ENCODE results near the gene EML6. TPM values are rescaled to one million over a fixed set of nuclear protein-coding genes. Genes with fewer than 3 reads are reported as not detected.

Gene EML6
- total RNA-seq, 1 donor from 2014 or later: 1.1 TPM

DNA sequence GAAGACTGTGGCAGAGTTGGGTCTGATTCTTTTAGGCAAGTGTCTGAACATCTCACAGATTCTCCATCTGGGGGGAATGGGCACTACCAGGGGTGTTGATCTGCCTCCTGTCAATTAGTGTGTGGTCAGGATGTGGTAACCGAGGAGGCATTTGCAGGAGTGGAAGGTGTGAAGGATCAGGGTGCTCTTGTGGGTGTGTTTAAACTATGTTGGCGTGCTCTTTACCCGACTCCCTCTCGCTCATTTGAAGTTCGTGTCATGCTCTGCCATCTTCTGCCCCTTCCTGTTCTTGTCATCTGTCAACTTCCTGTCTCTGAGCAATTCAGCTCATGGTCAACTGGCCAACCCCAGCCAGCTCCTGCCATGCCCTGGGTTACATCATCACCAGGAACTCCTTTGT, 218.9 kb downstream of the EML6 start:
- DNase-seq (ENCODE audit: low read depth, low spot score): no peak

DNA sequence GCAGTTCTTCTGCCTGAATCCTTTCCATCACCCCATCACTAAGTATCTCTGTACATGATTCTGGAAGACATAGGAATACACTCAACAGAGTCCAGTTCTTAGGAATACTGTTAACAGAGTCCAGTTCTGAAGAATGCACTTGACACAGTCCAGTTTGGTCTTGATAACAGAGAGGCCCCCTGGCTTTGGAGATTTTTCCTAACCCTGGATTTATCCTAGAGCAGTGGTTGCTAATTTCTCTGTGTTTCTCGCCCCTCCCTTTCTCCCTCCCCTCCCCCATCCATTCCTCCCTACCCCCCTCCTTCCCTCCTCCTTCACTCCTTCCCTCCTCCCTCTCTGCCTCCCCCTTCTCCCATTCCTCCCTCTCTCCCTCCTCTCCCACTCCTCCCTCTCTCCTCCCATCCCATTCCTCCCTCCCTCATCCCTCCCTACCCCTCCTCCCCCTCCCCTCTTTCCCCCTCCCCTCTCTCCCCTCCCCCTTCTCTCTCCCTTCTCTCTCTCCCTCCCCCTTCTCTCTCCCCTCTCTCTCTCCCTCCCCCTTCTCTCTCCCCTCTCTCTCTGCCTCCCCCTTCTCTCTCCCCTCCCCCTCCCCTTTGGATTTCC, 221.4 kb downstream of the EML6 start:
- no peak for DNase-seq (ENCODE audit: low read depth, low spot score)

DNA sequence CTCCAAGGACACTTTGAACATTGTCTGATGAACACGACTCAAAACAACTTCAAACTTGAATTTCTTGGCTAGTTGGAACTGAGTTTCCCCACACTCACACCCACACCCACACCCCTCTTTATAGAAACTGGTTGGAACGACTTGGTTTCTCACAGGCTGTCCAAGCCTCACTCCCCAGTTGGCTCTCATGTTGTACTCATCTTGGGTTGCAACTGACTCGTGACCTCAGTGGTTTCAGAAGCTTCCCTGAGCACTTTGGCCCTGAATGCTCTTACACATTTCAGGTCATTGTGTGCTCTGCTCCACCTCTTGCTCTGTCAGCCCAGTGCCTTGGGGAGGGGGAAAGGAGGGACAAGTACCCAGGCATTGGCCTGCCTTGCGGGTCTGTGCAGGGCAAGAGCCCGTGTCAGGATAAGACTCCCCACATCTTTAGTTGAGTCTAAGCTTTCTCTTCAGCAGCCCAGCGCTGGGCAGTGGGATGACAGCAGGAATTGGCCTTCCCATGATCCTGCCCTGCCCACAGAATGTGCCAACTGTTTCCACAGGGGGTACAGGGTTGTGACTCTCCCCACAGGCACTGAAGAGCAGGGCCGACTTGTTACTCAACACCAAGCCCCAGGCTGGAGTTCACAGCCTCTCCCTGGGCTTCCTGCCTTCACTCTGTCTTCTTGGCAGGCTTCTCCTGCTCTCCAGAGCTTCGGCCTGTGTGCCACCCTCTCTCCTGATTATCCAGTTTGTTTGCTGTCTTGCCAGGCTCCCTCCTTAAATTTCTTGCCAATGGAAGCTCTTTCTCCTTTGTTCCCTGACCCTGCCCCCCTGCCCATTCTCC, 222.1 kb downstream of the EML6 start:
- DNase-seq (ENCODE audit: low read depth, low spot score): no peak

DNA sequence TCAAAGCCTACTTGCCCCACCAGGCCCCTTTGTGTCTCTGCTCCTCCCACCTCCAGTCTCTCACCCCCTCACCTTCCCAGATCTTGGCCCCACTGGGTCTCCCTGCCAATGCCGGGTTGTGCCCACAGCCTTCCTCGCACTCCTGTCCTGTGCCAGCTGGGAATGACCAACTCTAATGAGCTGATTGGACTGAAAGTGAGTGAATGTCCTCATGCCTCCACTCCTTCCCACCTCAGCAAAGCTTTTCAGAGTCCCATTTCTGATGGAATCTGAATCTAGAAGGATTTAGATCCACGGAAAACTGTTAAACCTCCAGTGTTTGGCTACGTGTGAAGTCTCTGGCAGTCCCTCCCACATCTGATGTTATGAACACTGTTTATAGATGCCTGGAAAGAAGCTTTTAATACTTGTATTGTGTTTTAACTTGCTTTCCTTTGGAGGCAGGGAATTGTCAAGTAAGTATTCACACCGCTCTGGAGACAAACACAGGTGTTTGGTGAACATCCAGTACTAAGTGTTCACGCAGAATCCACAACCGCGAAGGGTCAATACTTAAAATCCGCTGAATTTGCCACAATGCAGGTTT, 222.9 kb downstream of the EML6 start:
- DNase-seq (ENCODE audit: low read depth, low spot score): no peak

DNA sequence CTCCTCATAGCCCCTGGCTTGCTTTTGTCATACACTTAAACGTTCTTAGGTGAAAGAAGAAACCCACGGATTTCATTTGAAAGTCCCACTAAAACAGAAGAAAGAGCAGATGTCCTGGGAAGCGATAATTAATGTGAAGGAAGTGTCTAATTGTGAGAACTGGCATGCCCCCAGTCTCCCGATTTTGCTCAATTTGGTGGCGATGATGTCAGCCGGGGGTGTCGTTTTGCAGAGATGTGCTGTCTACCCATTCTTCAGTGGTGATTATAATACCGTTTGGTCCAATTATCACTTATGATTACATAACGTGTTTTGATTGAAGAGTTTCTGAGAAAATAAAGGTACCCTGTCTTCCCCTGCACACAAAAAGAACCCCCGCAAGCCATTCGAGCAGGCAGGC, 223.7 kb downstream of the EML6 start:
- no peak for DNase-seq (ENCODE audit: low read depth, low spot score)

DNA sequence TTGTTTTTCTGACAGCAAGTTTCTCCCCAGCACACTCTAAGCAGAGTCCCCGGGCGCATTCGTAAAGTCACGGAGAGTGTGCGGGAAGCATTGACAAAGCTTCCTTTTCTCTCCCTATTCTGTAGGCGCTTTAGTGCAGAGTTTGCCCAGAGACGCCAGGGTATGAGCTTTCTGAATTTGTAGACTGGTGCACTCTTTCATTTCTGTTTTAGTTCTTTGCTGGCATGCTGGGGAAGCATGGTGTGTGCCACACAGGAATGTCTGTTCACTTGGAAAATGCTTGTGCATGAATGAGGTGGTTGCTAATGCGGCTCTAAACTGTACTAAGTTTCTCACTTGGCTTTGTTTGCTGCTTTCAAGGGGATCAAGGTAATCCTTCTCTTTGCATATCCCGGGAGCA, 224.2 kb downstream of the EML6 start:
- no peak for DNase-seq (ENCODE audit: low read depth, low spot score)

DNA sequence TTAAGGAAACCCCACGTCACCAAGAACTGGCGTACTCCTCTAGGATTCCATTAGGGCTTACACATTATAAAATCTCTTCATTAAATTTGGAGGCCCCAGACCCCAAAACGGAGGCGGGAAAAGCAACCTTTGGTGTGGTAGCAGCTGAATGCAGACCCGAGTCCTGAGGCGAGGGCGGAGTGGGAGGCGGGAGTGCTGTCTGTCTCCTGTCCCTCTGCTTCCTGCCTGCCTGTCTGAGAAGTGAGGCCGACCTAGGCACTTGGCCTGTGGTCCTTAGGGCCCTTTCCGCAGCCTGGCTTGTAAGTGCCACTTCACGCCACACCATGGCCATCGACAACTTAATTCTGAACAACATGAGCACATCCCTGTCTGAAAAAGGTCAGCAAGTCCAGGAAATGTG, 224.7 kb downstream of the EML6 start:
- no peak for DNase-seq (ENCODE audit: low read depth, low spot score)

DNA sequence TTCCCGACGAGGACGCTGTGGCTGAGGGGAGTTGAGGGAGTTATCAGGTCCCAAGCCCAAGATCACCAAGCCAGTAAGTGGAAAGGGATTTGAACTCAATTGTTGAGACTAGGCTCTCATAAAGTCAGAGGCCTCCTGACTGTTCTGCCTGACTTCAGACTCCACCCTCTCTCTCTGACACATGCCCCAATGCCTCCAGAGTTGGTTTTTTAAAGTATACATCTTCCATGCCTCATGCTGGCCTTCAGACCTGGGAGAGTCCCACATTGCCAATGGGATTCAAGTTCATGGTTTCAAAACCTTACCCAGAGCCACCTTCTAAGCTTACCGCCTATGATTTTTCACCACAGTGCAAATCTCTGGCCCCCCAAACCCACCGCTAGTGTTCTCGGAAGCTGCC, 226.0 kb downstream of the EML6 start:
- no peak for DNase-seq (ENCODE audit: low read depth, low spot score)

DNA sequence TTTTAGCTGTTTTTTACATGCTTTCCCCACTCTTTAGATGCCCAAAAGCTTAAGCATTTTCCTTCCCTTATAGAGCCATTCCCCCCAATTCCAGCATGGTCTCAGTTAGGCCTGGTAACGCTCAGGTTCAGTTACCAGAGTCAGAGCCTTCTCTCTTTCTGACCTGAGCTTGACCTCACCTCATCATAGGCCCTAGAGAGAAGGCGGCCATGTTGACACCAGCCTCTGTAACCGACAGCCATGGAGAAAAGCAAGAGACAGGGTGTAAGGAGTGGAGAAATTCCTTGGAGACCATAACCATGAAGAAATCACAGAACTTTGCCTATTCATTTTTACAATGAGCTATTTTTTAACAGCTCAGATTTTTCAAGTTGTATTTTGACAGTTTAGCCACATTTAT, 227.3 kb downstream of the EML6 start:
- no peak for DNase-seq (ENCODE audit: low read depth, low spot score)

DNA sequence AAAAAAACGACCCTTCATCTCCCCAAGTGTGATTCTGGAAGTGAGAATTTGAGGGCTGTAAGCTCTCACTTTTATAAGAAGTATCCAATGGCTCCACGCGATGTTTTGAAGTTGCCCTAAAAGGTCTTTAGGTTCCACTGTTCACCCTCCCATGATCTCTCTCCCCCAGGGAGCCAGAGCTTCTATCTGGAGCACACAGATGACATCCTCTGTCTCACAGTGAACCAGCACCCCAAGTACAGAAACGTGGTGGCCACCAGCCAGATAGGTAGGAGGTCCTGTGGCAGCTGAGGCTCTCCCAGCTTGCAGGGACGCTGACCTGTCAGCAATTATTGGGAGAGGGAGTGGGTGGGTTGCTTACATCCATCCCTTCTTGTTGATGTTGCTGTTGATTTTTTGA, 229.0 kb downstream of the EML6 start:
- DNase-seq (ENCODE audit: low read depth, low spot score): no peak

DNA sequence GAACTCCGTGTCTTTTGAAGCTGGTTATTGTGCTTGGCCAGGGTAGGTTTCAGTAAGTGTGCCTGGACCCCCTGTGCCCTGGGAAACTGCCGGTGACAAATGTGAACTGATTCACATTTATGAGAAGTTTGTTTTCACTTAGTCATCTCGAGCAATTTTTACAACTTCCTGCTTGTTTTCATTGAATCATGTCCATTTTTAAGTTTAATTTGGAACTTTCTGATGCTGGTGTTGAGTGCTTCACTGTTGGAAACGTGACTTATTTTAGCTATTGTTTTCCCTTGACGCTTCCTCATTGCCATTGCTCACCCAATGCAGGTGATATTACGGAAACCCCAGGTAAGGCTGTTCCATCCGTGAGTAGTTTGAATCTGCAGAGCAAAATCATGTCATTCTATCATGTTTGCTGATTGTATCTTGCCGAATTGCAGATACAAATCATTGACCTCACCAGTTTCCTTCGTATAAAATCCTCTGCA, 229.6 kb downstream of the EML6 start:
- no peak for DNase-seq (ENCODE audit: low read depth, low spot score)

DNA sequence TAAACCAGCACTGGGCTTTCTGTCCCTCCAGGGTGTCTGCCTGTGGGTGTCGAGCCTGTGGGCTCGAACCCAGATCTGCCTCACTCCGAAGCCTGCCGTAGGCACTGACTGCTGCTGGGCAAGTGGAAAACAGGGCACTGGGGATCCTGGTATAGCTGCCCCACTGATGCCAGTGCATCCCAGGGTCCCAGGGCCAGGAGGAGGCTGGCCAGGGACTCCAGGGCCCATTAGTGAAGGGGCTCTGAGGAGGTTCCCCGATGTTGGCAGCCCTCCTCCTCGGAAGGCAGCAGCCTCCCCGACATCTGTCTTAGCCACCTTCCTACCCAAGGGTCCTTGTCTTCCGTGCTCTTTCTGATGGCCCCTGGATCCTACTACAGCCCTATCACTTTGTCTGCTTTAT, 230.7 kb downstream of the EML6 start:
- no peak for DNase-seq (ENCODE audit: low read depth, low spot score)

DNA sequence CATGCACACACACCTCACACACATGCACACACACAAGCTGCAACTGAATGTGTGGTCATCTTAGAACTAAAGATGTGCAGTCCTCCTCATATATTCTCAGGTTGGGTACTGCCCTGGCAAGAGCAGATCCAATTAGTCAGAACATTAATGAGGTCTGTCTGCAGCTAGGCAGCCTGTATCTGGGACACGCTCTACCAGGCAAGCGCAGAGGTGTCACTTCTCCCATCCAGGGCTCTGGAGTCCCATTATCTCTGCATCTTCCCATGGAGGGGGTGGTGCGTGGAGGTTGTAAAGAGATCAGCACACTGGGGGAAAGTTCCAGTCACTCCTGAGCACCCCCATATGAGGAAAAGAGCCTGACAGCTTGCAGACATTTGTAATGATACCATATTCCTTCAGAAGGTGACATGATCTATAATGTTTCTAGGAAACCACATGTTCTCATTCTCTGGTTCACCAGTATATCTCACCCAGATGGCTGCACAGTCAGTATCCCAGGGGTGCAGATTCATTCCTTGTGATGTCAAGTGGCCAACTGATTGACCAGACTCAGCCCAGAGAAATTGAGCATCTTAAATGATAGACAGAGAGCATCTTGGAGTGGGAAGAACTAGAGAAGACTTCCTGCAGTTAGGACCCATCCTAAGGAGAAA, 231.4 kb downstream of the EML6 start:
- DNase-seq (ENCODE audit: low read depth, low spot score): no peak

DNA sequence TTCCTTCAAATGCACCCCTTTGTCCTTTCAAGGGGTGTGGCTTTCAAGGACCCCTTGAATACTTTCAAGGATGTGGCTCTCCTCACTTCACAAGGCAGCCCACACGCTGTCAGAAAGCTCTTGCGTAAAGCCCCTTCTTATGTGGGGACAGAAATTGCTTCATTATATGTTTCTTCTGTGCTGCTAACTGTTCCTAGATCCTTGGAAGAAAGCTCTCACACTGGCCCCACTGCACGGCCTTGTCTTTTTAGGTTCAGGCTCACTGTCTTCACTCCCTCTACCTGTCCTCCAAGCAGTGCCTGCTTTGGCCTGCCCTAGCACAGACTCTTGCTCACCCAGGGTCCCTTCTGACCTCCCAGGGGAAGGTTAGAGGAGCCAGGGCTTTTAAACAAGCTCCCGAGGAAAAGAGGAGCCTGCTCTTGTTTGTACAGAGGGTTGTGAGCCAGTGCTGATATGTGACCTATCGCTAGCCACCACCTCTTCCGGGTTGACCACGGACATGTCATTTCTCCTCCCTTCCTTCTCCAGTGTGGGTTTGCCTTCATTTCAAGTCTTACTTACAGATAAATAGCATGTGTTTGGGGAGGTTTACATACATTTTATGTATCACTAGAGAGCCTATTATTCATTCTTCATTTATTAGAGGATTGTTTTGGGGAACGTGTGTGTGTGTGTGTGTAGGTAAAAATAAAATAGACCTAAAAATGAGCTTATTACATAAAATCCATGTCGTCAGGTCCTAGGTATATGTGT, 232.1 kb downstream of the EML6 start:
- DNase-seq (ENCODE audit: low read depth, low spot score): no peak

DNA sequence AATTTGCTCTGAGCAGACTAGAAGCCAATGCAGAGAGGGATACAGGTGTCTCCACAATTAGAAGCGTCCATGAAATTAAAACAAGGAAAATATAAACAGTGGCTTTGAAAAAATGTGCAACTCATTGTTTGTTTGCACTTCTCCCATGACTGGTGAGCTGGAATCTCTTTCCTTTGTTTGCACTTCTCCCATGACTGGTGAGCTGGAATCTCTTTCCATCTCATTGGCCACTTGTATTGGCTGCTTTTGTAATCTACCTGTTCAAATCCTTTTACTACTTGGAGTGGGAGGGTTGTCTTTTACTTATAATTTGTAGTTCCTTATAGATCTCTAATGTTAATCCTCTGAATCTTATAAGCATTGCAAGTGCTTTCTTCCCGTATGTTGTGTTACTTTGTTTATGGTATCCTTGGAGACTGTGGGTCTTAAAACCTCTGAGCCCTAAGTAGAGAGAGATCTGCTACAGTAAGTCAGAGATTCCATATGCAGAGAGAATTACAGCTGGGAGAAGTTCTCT, 232.7 kb downstream of the EML6 start:
- DNase-seq (ENCODE audit: low read depth, low spot score): no peak

DNA sequence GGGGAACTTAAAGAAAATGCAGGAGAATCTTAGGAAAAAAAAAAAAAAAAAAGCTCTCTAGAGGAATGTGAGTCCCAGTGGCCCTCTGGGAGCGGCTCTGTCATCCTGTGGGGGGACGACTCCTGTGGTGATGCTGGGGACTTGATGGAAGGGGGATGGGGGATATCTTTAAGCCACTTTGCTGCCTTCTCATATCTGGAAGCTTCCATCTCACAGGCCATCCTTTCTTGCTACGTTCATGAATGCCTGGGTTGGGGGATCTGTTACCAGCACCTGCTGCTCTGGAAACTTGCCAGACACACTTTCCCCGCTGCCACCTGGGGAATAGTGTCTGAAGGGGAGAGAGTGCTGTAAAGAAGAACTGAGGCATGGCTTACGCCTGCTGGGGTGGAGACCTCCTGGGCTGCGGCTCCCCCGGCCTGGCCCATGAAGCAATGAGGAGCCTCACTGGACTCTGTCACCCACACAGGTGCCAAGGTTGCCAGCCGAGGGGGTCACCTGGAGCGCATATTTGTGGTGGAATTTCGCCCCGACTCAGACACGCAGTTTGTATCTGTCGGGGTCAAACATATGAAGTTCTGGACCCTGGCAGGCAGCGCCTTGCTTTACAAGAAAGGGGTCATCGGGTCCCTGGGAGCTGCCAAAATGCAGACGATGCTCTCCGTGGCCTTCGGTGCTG, 234.0 kb downstream of the EML6 start:
- no peak for DNase-seq (ENCODE audit: low read depth, low spot score)

DNA sequence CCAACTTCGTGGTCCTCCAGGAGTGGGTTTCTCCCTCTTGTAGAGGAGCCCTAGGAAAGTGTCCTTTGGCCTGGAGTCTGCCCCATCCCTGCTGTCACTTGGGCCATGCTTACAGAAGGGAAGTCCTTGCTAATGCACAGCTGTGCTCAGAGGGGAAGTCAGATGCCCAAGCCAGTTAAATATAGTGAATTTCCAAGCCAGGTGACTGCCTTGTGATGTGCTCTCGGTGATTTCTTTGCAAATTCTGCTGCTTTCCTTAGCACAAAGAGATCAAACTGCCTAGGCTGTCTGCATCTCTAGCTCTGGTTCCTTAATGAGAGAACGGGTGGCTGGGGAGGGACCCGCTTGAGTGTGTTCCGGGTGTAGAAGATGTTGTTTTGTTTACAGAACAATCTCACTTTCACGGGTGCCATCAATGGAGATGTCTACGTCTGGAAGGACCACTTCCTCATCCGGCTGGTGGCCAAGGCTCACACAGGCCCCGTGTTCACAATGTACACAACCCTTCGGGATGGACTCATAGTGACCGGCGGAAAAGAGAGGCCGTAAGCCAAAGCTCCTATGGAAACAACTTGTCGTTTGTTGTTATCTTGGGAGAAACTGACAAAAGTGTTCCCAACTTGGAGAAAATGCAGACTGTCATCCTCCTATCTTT, 235.4 kb downstream of the EML6 start:
- DNase-seq (ENCODE audit: low read depth, low spot score): no peak

DNA sequence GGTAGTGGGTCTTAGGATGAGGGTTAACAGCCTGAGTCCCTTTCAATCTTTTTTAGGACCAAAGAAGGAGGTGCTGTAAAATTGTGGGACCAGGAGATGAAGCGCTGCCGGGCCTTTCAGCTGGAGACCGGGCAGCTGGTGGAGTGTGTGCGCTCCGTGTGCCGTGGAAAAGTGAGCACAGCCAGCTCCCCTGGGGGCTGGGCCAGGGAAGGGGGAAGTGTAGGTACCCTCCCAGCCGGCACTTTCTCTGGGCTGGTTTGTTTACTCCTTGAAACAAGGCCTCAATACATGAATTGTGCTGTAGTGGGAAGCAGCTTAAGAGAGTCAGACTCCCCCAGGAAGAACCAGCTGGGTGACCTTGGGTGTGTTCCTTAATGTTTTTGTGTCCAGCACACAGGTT, 236.7 kb downstream of the EML6 start:
- DNase-seq (ENCODE audit: low read depth, low spot score): no peak

DNA sequence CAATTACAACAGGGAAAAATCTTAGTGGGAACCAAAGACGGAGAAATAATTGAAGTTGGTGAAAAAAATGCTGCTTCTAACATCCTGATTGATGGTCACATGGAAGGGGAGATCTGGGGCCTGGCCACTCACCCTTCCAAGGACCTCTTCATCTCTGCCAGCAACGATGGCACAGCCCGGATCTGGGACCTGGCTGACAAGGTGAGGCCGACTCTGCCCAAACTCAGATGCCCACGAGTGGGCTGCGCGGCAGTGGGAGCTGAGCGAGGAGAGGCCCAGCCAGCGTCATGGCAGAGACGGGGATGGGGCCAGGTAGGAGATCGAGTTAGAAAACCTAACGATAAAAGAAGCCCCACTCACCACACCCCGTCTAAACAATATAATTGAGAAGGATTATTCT, 239.0 kb downstream of the EML6 start:
- DNase-seq (ENCODE audit: low read depth, low spot score): no peak

DNA sequence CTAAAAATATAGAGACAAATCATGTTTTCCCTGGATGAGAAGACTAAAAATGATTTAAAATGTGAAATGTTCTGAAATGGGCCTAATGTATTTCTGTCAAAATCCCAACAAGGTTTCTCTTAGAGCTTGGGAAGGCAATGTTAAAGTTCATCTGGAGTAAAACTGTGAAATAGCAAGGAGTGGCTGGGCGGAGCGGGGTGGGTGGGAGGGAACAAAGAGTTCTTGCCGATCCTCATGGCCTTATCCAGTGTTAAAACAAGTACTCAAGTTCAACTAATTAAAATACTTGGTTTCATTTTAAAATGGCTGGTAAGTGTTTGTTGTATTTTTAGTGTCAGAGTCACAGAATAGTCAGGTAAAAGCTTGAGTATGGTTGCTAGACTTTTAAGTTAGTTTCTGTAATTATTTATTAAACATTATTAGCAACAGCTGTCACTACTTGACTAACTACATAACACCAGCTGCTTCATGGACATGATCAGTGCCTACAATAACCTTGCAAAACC, 239.5 kb downstream of the EML6 start:
- DNase-seq (ENCODE audit: low read depth, low spot score): no peak

All from pulmonary artery endothelial cell (primary cell).